ENCODE data around the gene SLC7A6OS.

SLC7A6OS gene

GRCh38 chr16:68344252-68344651 is 33.5 kb upstream of the SLC7A6OS start:
- no peak for DNase-seq (ENCODE audit: low read depth in 2 of 2)

- DNase-seq (ENCODE audit: low read depth in 2 of 2), result no peak
Observed at GRCh38 chr16:68343137-68343536, 32.4 kb upstream of the SLC7A6OS start.

- DNase-seq (ENCODE audit: low read depth in 2 of 2), result no peak
Observed at GRCh38 chr16:68342620-68343019, 31.9 kb upstream of the SLC7A6OS start.

GRCh38 chr16:68339214-68339613 is 28.5 kb upstream of the SLC7A6OS start:
- no peak for DNase-seq (ENCODE audit: low read depth in 2 of 2)

- DNase-seq (ENCODE audit: low read depth in 2 of 2), result no peak
Observed at GRCh38 chr16:68338326-68339119, 27.8 kb upstream of the SLC7A6OS start.

GRCh38 chr16:68335175-68335574 is 24.4 kb upstream of the SLC7A6OS start:
- no peak for DNase-seq (ENCODE audit: low read depth in 2 of 2)

- DNase-seq (ENCODE audit: low read depth in 2 of 2), result no peak
Observed at GRCh38 chr16:68332411-68333121, 21.8 kb upstream of the SLC7A6OS start.

- DNase-seq (ENCODE audit: low read depth in 2 of 2), result no peak
Observed at GRCh38 chr16:68331879-68332410, 21.2 kb upstream of the SLC7A6OS start.

GRCh38 chr16:68328860-68329390 is 18.2 kb upstream of the SLC7A6OS start:
- no peak for DNase-seq (ENCODE audit: low read depth in 2 of 2)

GRCh38 chr16:68328151-68328859 is 17.6 kb upstream of the SLC7A6OS start:
- peak; percentile 58 to 78 for DNase-seq (ENCODE audit: low read depth in 2 of 2)

GRCh38 chr16:68324780-68325357 is 14.1 kb upstream of the SLC7A6OS start:
- DNase-seq (ENCODE audit: low read depth in 2 of 2), result no peak

- no peak for DNase-seq (ENCODE audit: low read depth in 2 of 2)
Observed at GRCh38 chr16:68324336-68324735, 13.6 kb upstream of the SLC7A6OS start.

- no peak for DNase-seq (ENCODE audit: low read depth in 2 of 2)
Observed at GRCh38 chr16:68319185-68319908, 8.6 kb upstream of the SLC7A6OS start.

GRCh38 chr16:68313116-68313515 is 2.4 kb upstream of the SLC7A6OS start:
- DNase-seq (ENCODE audit: low read depth in 2 of 2), result no peak

- no peak for DNase-seq (ENCODE audit: low read depth in 2 of 2)
Observed at GRCh38 chr16:68310437-68310773, 341 bp downstream of the SLC7A6OS start.

- DNase-seq (ENCODE audit: low read depth in 2 of 2), result no peak
Observed at GRCh38 chr16:68309799-68310198, 947 bp downstream of the SLC7A6OS start.

GRCh38 chr16:68306633-68307032 is 4.1 kb downstream of the SLC7A6OS start:
- no peak for DNase-seq (ENCODE audit: low read depth in 2 of 2)

- no peak for DNase-seq (ENCODE audit: low read depth in 2 of 2)
Observed at GRCh38 chr16:68300734-68301459, 9.8 kb downstream of the SLC7A6OS start.

- no peak for DNase-seq (ENCODE audit: low read depth in 2 of 2)
Observed at GRCh38 chr16:68299571-68300453, 10.9 kb downstream of the SLC7A6OS start.
